Mesenteric fat pad (tissue), 1 donor: ENCODE measurements around the gene PKD1. TPM values are rescaled to one million over a fixed set of nuclear protein-coding genes. Genes with fewer than 3 reads are reported as not detected.

Experiments used
- DNase-seq: peaks from one replicate; pipeline ENCODE4 v3.0.0-alpha.2; 2020; ENCODE audit warnings: low spot score
- long read RNA-seq: library from polyadenylated mRNA; unstranded; transcript quantifications from one replicate; pipeline ENCODE4 v2.0.0, GENCODE V29; 2020
- total RNA-seq: library from RNA; stranded (reverse); fragmentation: NEBNext Ultra II Directional; extraction: Animal tissue kit (Norgen Biotek cat#: 25700); gene quantifications from one replicate; pipeline ENCODE4 v1.2.1, GENCODE V29; 2021
- donor health status: DM: yes; HTN: yes; CAD: no.

The PKD1 gene
- 99.4 TPM for total RNA-seq
- long read RNA-seq, transcript PKD1-208 (3 exons, 1,140 nt) = major isoform, 5 of 24 reads
- long read RNA-seq, partial matches to known transcripts = 11 of 24 reads
- long read RNA-seq, other reads (novel, unspliced or antisense) = 8 of 24 reads

DNA sequence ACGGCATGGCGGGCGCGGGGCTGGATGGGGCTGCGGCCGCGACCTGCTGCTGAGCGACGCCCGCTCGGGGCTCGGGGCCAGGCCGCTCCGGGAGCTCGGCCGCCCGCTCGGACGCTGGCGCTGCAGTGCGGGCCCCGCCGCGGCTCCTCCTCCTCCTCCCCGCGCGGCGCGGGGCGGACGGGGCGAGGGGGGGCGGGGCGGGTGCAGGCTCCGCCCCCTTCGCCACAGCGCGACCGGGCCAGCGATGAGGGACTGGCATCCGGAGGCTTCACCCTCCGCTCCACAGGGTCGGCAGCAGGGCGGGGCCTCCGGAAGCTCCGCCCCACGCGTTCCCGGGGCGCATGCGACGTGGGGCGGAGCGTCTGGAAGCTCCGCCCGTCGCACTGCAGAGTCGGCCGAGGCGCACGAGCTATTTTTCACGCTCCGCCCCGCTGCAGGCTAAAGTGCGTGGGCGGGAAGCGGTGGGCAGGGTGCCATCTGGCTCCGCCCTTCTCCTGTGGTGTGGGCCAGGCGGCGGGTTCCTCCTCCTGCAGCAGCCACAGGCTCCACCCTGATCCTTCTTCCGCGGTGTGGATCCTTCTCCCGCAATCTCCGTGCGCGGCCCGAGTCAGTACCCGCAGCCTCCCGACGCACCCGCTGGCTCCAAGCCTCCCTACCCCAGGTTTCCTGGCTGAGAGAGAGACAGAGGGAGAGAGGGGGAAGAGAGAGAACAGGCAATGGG, at the start of gene PKD1:
Gene PKD1, minus strand, starts transcription at position 129 of the 721 bp plus-strand sequence. CDS start 209 bp downstream, outside the sequence.
- DNase-seq = peak; percentile 99

- no peak for DNase-seq
These were observed 49.3 kb upstream of the PKD1 start for GRCh38 chr16:2184962-2185361.

DNA sequence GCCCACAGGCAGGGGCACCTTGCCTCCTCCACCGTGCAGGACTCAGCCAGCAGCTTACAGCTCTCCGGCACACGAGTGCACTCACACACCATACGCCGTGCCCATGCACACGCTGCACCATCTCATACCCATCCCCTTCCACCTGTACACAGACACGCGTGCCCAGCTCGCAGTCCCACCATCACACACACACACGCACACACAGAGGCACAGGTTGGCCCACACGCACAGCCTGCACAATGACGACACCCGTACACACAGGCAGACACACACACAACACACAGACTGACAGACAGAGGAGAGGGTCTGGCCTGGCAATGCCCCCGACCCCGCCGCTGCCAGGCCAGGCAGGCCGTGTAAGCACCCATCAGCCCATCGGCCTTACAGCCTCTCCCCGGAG, 48.6 kb upstream of the PKD1 start:
- no peak for DNase-seq

DNA sequence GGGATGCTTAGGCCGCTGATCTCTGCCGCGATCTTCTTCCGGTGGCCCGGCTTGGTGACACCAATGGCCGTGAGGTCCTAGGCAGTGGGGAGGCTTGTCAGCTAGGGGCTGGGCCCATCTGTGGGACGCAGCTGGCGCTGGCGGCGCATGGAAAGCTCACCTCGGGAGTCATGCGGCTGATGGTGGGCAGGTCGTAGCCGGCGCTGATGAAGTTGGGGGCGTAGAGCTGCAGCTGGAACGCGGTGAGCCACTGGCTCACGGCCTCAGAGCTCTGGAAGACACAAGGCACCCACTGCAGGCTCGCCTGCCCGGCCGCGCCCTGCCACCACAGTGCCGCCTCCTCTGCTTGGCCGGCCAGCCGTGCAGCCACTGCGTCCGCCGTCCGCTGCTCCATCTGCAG, 48.0 kb upstream of the PKD1 start:
- DNase-seq = no peak

- no peak for DNase-seq
These were observed 46.3 kb upstream of the PKD1 start for GRCh38 chr16:2181952-2182351.

DNA sequence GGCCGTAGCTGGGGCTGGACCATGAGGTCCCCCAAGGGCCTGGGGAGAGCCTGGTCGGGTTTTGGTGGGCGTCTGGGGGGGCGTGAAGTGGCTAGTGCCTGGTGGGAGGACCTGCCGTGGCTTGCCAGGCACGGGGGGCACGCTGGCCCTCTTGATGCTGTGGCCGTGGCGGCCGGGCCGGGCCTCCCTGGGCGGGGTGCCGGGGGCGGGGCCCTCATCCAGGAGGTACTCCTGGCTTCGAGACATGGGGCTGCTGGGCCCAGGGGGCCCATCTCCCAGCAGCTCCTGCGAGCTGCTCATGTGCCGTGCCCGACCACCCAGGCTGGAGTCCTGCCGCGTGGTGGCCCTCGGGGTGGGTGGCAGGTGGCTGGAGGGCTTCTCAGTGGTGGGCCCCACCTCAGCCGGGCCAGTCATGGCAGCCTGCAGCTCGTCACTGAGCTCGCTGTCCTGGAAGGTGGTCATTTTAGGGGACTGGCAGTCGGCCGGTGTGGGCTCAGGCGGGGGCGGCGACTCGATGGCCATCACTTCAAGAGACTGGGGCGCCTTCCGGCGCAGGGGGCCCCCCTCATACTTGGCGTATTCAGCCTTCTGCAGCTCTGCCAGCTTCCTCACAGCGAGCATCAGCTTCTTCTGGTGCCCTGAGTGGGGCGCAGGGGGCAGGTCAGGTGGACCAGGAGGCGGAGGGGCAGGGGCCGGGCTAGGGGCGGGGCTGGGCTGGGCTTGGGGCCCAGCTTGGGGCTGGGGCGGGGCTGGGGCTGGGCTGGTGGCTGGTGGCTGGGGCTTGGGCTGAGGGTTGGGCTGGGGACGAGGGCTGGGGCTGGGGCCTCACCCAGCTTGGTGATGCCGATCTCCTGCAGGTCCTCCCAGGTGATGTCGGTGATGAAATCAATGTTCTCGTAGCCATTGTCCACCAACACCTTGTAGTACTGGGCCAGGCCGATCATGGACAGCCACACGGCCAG, 45.5 kb upstream of the PKD1 start:
- DNase-seq = no peak

- no peak for DNase-seq
These were observed 44.8 kb upstream of the PKD1 start for GRCh38 chr16:2180461-2180860.

DNA sequence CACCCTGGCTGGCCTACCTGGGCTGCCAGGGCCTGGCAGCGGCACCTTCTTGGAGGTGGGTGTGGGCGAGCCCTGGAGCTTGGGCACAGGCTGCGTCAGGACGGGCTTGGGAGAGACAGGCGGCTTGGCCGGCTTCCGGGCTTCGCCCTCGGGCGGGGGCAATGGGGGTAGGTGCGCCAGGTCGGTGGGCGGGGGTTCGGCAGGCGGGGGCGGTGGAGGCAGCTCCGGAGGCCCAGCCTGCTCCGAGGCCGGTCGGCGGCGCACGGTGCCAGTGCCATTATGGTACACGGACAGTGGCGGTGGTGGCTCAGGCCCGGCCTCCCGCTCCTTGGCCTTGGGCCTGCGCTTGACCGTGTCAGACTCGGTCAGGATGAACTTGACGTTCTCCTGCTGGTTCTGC, 43.9 kb upstream of the PKD1 start:
- DNase-seq = no peak

- DNase-seq = no peak
These were observed 43.4 kb upstream of the PKD1 start for GRCh38 chr16:2179107-2179501.

DNA sequence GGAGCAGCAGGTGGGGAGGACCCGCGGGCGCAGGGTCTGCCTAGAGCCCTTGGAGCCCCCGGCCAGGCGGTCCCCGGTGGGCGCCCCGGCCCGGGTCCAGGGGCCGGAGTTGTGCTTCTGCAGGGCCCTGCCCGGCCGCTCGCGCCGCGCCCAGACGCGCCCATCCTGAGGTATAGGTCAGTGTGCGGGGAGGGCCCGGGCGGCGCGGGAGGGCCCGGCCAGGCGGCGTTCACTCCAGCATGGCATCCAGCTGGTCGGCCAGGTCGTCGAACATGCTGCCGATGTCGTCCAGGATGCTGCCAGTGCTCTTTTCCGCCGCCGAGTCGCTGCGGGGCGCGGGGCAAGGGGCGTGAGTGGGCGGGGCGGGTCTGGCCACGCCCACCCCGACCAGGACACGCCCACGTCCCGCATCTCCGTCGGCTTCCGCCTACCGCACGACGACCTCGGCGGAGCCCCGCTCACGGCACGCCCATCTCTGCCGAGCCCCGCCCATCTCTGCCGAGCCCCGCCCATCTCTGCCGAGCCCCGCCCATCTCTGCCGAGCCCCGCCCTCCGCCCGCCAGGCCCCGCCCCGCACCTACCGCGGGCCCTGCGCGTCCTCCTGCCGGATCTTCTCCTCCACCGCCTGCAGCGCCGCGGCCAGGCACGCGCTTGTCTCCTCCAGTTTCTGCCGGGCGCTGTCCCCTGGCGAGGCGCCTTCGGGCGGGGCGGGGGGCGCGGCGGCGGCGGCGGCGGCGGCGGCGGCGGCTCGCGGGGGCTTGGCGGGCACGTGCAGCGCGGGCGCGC, 42.8 kb upstream of the PKD1 start:
- DNase-seq = no peak

DNA sequence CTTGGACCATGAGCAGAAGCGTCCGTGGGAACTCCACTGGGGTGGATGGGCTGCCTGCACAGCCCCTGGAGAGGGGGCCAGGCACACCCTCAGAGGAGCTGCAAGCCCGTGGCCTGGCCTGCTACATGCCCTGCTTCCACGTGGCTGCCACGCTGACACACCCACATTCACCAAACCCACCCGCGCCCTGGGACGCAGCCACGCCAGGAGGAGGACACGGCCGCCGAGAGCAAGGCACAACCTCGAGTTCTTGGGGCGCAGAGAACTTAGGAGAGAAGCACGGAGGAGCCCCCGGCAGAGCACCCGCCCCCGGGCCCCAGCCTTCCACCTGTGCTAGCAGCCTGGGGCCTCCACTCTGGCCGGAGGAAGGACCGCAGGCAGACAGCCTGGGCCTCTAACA, 41.9 kb upstream of the PKD1 start:
- DNase-seq = no peak

- DNase-seq = no peak
These were observed 41.4 kb upstream of the PKD1 start for GRCh38 chr16:2177101-2177500.

DNA sequence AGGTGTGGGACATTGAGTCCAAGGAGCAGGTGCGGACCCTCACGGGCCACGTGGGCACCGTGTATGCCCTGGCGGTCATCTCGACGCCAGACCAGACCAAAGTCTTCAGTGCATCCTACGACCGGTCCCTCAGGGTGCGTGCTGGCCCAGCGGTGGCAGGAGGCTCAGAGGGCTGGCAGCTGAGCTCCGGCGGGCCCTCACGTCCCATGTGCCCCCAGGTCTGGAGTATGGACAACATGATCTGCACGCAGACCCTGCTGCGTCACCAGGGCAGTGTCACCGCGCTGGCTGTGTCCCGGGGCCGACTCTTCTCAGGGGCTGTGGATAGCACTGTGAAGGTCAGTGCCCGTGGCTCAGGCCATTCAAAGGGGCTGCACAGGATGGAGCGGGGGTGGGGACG, 40.3 kb upstream of the PKD1 start:
- no peak for DNase-seq

DNA sequence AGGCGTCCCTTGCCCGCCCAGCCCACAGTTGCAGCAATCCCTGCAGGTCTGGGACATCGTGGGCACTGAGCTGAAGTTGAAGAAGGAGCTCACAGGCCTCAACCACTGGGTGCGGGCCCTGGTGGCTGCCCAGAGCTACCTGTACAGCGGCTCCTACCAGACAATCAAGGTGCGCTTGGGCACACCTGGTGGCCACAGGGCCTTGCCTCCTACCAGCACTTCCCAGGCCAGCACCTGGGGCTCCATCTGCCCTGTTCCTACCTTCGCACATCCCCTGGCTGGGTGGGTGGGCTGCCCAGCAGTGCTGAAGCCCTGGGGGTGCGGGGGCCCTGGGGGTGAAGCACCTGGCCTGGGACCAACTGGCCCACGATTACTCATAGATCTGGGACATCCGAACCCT, 39.8 kb upstream of the PKD1 start:
- no peak for DNase-seq

DNA sequence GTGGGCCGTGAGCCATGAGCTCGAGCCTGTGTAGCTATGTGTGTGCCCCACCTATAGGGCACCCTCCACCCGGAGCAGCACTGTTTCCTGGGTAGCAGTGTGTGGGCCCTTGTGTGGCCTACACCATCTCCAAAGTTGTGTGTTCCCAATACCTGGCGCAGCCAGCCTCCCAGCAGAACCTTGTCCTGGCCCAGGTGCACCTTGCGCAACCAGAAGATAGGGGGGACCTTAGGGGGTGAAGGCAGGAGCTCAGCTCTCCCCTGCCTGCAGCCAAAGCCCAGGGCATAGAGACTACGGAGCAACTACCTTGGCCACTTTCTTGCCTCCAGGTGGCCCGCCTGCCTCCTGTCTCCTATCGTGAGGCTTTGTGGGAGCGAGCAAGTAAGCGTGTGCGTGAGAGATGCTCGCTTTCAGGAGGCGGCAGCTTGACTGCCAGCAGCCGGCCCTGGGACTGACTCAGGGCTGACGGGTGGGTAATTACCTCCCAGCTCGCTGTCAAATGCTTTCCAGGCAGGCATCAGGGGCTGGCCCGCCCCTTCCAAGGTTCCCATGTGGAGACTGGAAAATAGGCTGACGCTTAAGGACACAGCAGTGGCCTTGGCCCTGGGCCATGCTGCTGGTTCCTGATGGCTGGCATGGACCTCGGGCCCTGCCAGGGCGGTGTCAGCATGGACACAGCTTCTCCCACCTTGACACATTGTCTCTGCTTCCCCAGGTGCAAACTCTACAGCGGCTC, 38.9 kb upstream of the PKD1 start:
- DNase-seq = no peak

DNA sequence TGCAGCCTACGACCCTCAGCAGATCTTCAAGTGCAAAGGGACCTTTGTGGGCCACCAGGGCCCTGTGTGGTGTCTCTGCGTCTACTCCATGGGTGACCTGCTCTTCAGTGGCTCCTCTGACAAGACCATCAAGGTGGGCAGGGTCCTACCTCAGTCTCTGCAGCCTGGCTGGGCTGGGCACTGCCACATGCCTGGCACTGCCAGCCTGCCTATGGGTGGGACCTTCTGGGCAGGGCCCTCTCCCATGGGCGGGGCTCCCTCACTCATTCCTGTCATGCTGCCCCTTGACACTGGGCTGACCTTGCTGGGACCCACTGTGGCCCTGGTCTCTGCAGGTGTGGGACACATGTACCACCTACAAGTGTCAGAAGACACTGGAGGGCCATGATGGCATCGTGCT, 38.2 kb upstream of the PKD1 start:
- DNase-seq = no peak

DNA sequence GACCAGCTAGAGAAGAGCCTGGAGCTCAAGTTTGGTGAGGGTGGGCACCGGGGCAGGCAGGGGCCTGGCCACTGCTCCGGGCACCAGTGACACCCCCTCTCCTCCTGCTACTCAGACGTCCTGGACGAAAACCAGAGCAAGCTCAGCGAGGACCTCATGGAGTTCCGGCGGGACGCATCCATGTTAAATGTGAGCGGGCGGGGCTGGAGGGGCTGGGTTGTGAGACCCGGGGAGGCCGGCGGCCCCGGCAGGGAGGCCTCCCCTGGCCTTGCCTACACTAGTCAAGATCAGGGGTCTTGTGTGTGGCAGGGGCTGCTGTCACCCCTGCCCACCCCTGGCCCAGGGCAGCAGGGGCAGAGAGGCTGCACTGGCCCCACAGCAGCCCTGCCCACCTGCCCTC, 37.7 kb upstream of the PKD1 start:
- DNase-seq = no peak

GRCh38 chr16:2172688-2173335, 37.1 kb upstream of the PKD1 start:
- DNase-seq = no peak

GRCh38 chr16:2171601-2172178, 36.0 kb upstream of the PKD1 start:
- no peak for DNase-seq
